Heart right ventricle (tissue), 16 donors: Measurements from ENCODE around the gene ZBTB7C. TPM values are rescaled to one million over a fixed set of nuclear protein-coding genes. Genes with fewer than 3 reads are reported as not detected.
A peak's percentile ranks its signal among the peaks of the same experiment; 100 is the strongest.

Experiments used
- ATAC-seq, 8 donors: fragments of 200-7000 bp; cut with Tn5 transposase; one replicate each; pipeline ENCODE4 v1.9.1; 2020; ENCODE audit warnings: mild to moderate bottlenecking in 8 of 8, moderate library complexity in 8 of 8, moderate number of reproducible peaks in 1 of 8
- DNase-seq, 2 donors: peaks; one replicate each; pipeline ENCODE4 v3.0.0-alpha.2; 2020
- H3K27ac ChIP-seq, 10 donors: fragments of 200-600 bp; sonication (generic) in 2 of 10; one replicate each; pipeline versions ENCODE4 v1.5.0 to v1.8.0; 2020 to 2022; ENCODE audit warnings: mild to moderate bottlenecking in 3 of 10
- H3K27me3 ChIP-seq, 7 donors: fragments of 200-600 bp; one replicate each; pipeline ENCODE4 v1.8.0; 2021 to 2022; ENCODE audit warnings: mild to moderate bottlenecking in 2 of 7
- H3K36me3 ChIP-seq, 9 donors: fragments of 200-600 bp; sonication (generic) in 1 of 9; one replicate each; pipeline versions ENCODE4 v1.5.0 to v1.8.0; 2020 to 2022; ENCODE audit warnings: mild to moderate bottlenecking in 2 of 9
- H3K4me1 ChIP-seq, 9 donors: fragments of 200-600 bp; sonication (generic) in 1 of 9; one replicate each; pipeline versions ENCODE4 v1.5.0 to v1.8.0; 2020 to 2022; ENCODE audit warnings: mild to moderate bottlenecking in 4 of 9
- H3K4me3 ChIP-seq, 10 donors: fragments of 200-600 bp; sonication (generic) in 2 of 10; one replicate each; pipeline versions ENCODE4 v1.5.0 to v1.8.0; 2020 to 2022; ENCODE audit warnings: mild to moderate bottlenecking in 7 of 10, moderate library complexity in 2 of 10
- H3K9me3 ChIP-seq, 11 donors: fragments of 200-600 bp in 10 of 11; sonication (generic) in 2 of 11; one replicate each; pipeline versions ENCODE4 v1.5.0 to v1.8.0; 2013 to 2022; ENCODE audit warnings: mild to moderate bottlenecking in 2 of 11, control low read depth in 1 of 11, moderate library complexity in 1 of 11
- CTCF ChIP-seq, 9 donors: fragments of 200-600 bp; sonication (generic) in 2 of 9; IDR thresholded peaks; one replicate each; pipeline versions ENCODE4 v1.5.0 to v1.8.0; 2021 to 2022; ENCODE audit warnings: antibody characterized with exemption in 9 of 9, mild to moderate bottlenecking in 5 of 9, moderate library complexity in 1 of 9
- WGBS, 2 donors: extraction: QIAGEN DNeasy Blood & Tissue Kit; methylation state at CpG; one replicate each; pipeline ENCODE4 v1.1.7; 2013; ENCODE audit warnings: inconsistent platforms in 1 of 2; 5-methylcytosine and 5-hydroxymethylcytosine counted together
- intact Hi-C, 10 donors: fragments of 100-400 bp; cut with DNase I; formaldehyde crosslinking; loops; one replicate each; pipeline versions ENCODE4 v1.11.1 to v1.14.2; 2022
- polyA plus RNA-seq, 2 donors: library from polyadenylated mRNA; stranded (reverse); fragments of 200-250 nt; gene quantifications; one replicate each; pipeline ENCODE4 v1.2.3, GENCODE V29; 2013
- total RNA-seq, 10 donors: library from RNA; stranded (reverse); fragmentation: NEBNext Ultra II Directional in 3 of 10; extraction: Animal tissue kit (Norgen Biotek cat#: 25700) in 3 of 10; gene quantifications; one replicate each; pipeline versions ENCODE4 v1.2.1 to v1.2.4, GENCODE V29; 2021 to 2023
- donor health status: Arrhythmogenic right ventricular cardiomyopathy.
- donor health status: ischemic (EF 13 %, LVEDD 7.1; RV severe dilation, severe dysfunction).
- donor health status: healthy with polysubstance abuse.
- donor health status: DM: no; HTN: yes; CAD: no.
- donor health status: DM: no; HTN: no; CAD: no.
- donor health status: ischemic (EF 25% LVEDD 6.9; RV normal size, moderate dysfunction).
- donor health status: ischemic (EF 25% LVEDD 5.7; RV mildly dilated, moderate dysfunction).
- donor health status: healthy.
- donor health status: DM: yes; HTN: yes; CAD: no.
- donor health status: Ischemic cardiomyopathy.
- donor health status: ischemic (EF 35%, LVEDD 5.7; RV mildly dilated, moderate dysfunction).
- donor health status: nonischemic (EF 11% LVEDD 7.7; RV severe dilation, severe dysfunction).
- donor health status: DM: yes; HTN: yes; CAD: no.
- donor health status: PGD.
- donor health status: ischemic (EF 29% LVEDD 5.4; RV normal size, mild dysfunction).
- donor health status: nonischemic (EF 23%, LVEDD 6.1; RV moderate dilation, normal function).

The ZBTB7C gene
- total and polyA plus RNA-seq, 12 donors: 0.49 to 6.3 (median 1.5) TPM

GRCh38 chr18:48028081-48028480 is 381.1 kb downstream of the ZBTB7C start:
- no peaks in the 10 kb centered on the region for H3K36me3 ChIP-seq
- peaks cover 5 to 26% (median 16%) of the 10 kb centered on the region in 9 donors for H3K4me1 ChIP-seq
- intact Hi-C loops: loop anchor here in 1 of 10 donors (5.0 kb wide), 1 partner anchor 419 kb away; no protein-coding TSS in a partner anchor
- no peak overlapping the region for H3K4me3 ChIP-seq
- DNase-seq (no peak), ATAC-seq (no peak)
- no peaks in the 10 kb centered on the region for H3K9me3 ChIP-seq
- H3K27ac ChIP-seq: no peak overlapping the region
- 87 to 92% methylated on average over 6 of the region's 6 CpGs for WGBS, 2 donors
- no peak for TF ChIP-seq CTCF (IDR thresholded peaks at IDR 0.05)
- H3K27me3 ChIP-seq: peaks cover 0 to 6% (median 0%) of the 10 kb centered on the region in 7 donors

- TF ChIP-seq CTCF (IDR thresholded peaks at IDR 0.05): no peak
- intact Hi-C loops: loop anchor here in 1 of 10 donors (5.0 kb wide), 1 partner anchor 420 kb away; no protein-coding TSS in a partner anchor
- peaks cover 0 to 9% (median 0%) of the 10 kb centered on the region in 7 donors for H3K27me3 ChIP-seq
- peaks cover 5 to 30% (median 16%) of the 10 kb centered on the region in 9 donors for H3K4me1 ChIP-seq
- WGBS, 2 donors: 34 to 44% methylated on average over 7 of the region's 7 CpGs
- no peak overlapping the region for H3K27ac ChIP-seq
- DNase-seq (no peak), ATAC-seq (peak in 5 of 8 donors; percentile 19 to 36 (median 26))
- no peak overlapping the region for H3K4me3 ChIP-seq
- H3K9me3 ChIP-seq: no peaks in the 10 kb centered on the region
- H3K36me3 ChIP-seq: no peaks in the 10 kb centered on the region
Observed at GRCh38 chr18:48027401-48027963, 381.7 kb downstream of the ZBTB7C start.

GRCh38 chr18:48026216-48026615 is 383.0 kb downstream of the ZBTB7C start:
- ATAC-seq: no peak
- Histone ChIP-seq H3K4me3 (no peak overlapping the region), H3K9me3 (no peaks in the 10 kb centered on the region), H3K27me3 (peaks cover 0 to 22% (median 6%) of the 10 kb centered on the region in 7 donors), H3K36me3 (no peaks in the 10 kb centered on the region), H3K27ac (no peak overlapping the region), H3K4me1 (peaks cover 5 to 30% (median 16%) of the 10 kb centered on the region in 9 donors)
- 87 to 93% methylated on average over 8 of the region's 8 CpGs for WGBS, 2 donors
- no peak for TF ChIP-seq CTCF (IDR thresholded peaks at IDR 0.05)
- DNase-seq: no peak
- intact Hi-C loops: loop anchor here in 1 of 10 donors (5.0 kb wide), 1 partner anchor 421 kb away; no protein-coding TSS in a partner anchor

GRCh38 chr18:48024881-48025660 is 384.1 kb downstream of the ZBTB7C start:
- Histone ChIP-seq H3K27me3 (peaks cover 0 to 23% (median 6%) of the 10 kb centered on the region in 7 donors), H3K27ac (no peak overlapping the region), H3K4me3 (no peak overlapping the region), H3K4me1 (peaks cover 5 to 30% (median 16%) of the 10 kb centered on the region in 9 donors), H3K9me3 (no peaks in the 10 kb centered on the region), H3K36me3 (no peaks in the 10 kb centered on the region)
- intact Hi-C loops: loop anchor here in 6 of 10 donors (2.0 to 5.0 kb wide), 6 partner anchors 93 to 422 kb away; partner anchors contain the start of gene SMAD2 (in 1 of the 6)
- DNase-seq (no peak), ATAC-seq (no peak)
- TF ChIP-seq CTCF (IDR thresholded peaks at IDR 0.05): no peak
- 96 to 98% methylated on average over 7 of the region's 7 CpGs for WGBS, 2 donors
